GM18507 (cell line): ENCODE data around the gene CABLES2.
"Not testable (repeated sequence)": the region's sequence is repeated elsewhere in the genome, so short reads cannot be mapped to it uniquely, and the experiment has no call there.

Experiments used
- DNase-seq: peaks from one replicate; pipeline ENCODE4 v3.0.0; 2011; ENCODE audit warnings: low read depth; ENCODE audit not compliant: insufficient read length; ENCODE audit errors: extremely low spot score
- FAIRE-seq: peaks from 2 replicates; lab custom pipeline; 2011; peaks lifted over from hg19 to GRCh38; lab: Jason Lieb, UNC

Gene CABLES2

GRCh38 chr20:62437496-62437895 lies 30.4 kb upstream of the CABLES2 start:
- FAIRE-seq: no peak
- no peak for DNase-seq

- DNase-seq (no peak), FAIRE-seq (no peak)
These were observed 29.6 kb upstream of the CABLES2 start for GRCh38 chr20:62436692-62437091.

- DNase-seq: no peak
These were observed 26.8 kb upstream of the CABLES2 start for GRCh38 chr20:62433658-62434497.

GRCh38 chr20:62430866-62431447 lies 23.9 kb upstream of the CABLES2 start:
- DNase-seq: no peak
- FAIRE-seq: no peak

More at GRCh38 chr20:62433658-62434497, 26.8 kb upstream of the CABLES2 start:
- FAIRE-seq: no peak

GRCh38 chr20:62430311-62430853 lies 23.3 kb upstream of the CABLES2 start:
- FAIRE-seq (no peak), DNase-seq (no peak)

- FAIRE-seq: no peak
- DNase-seq: no peak
These were observed 22.6 kb upstream of the CABLES2 start for GRCh38 chr20:62429455-62430310.

- no peak for DNase-seq
These were observed 21.6 kb upstream of the CABLES2 start for GRCh38 chr20:62428396-62429295.

GRCh38 chr20:62428002-62428372 lies 20.9 kb upstream of the CABLES2 start:
- DNase-seq (no peak), FAIRE-seq (no peak)

More at GRCh38 chr20:62428396-62429295, 21.6 kb upstream of the CABLES2 start:
- no peak for FAIRE-seq

GRCh38 chr20:62427172-62428001 lies 20.3 kb upstream of the CABLES2 start, which contains the start of gene RBBP8NL:
Gene RBBP8NL (minus strand): TSS chr20:62427539. CDS start chr20:62419647, 7,892 bp downstream.
- FAIRE-seq (no peak), DNase-seq (no peak)

- DNase-seq: no peak
- FAIRE-seq: no peak
These were observed 19.6 kb upstream of the CABLES2 start for GRCh38 chr20:62426699-62427131.

GRCh38 chr20:62426059-62426348 lies 18.9 kb upstream of the CABLES2 start:
- not testable (repeated sequence) for DNase-seq, FAIRE-seq

- DNase-seq (no peak), FAIRE-seq (no peak)
These were observed 18.4 kb upstream of the CABLES2 start for GRCh38 chr20:62425281-62426058.

GRCh38 chr20:62424249-62425107 lies 17.4 kb upstream of the CABLES2 start:
- FAIRE-seq (no peak), DNase-seq (no peak)

GRCh38 chr20:62423326-62423706 lies 16.2 kb upstream of the CABLES2 start:
- FAIRE-seq (no peak), DNase-seq (no peak)

GRCh38 chr20:62422636-62423325 lies 15.7 kb upstream of the CABLES2 start:
- FAIRE-seq (no peak), DNase-seq (no peak)

- FAIRE-seq: no peak
- no peak for DNase-seq
These were observed 14.6 kb upstream of the CABLES2 start for GRCh38 chr20:62421716-62421990.
